TTC549 (cell line): ENCODE measurements around the gene NBL1.

Experiments used
- FAIRE-seq: peaks from 2 replicates; lab custom pipeline; 2012; peaks lifted over from hg19 to GRCh38; lab: Jason Lieb, UNC

Gene NBL1

DNA sequence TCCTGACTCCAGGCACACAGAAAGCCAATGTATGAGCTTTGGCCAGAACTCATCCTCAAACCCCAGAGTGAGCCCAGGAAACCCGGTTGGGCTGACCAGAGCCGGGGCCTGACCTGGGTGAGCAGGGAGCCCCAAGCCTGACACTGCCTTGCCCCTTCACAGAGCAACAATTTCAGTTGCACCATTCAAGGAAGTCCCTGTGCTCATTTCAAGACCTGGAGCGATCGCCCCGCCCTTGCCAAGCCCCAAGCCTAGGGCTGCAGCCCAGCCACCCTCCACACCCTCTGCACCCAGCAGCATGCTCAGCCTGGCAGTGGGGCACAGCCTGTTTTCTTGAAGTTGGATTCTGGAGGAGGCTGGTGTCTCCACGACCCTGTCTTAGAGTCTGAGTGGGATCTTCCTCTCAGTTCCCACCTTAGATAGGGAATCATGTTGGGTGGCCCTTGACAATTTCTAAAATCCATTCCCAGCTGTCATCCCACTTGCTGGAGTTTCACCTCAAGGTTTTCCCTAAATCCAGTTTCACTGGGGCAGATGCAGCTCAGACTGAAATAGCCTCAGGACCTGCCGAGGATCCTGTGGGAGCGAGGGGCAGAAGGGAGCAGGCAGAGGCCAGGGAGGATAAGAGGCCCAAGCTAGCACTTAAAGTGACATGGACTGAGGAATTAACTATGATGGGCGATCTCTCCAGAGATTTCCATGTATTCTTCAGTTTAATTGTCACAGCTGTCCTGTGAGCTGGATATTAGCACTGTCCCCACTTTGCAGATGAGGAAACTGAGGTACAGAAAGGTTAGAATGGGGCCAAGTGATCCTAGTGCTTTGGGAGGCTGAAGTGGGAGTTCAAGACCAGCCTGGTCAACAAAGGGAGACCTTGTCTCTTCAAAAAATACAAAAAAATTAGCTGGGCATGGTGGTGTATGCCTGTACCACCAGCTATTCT lies 2.5 kb downstream of the NBL1 start:
- FAIRE-seq = no peak

DNA sequence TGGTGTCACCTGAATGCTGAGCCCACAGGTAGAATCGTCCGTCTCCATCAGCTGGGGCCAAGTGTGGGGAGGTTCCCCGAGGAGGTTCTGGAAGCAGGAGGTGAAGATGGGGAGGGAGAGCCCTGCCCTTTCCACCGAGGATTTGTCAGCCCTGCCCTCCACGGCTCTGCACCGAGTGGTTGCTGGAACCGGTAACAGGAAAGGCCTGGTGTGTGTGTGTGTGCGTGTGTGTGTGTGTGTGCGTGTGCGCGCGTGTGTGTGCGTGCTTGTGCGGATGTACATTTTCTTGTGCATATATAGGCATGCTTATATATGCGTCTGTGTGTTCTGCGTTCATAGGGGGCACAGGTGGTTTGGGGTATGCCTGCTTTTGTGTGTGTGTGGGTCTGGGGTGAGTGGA lies 3.5 kb downstream of the NBL1 start:
- FAIRE-seq = no peak

DNA sequence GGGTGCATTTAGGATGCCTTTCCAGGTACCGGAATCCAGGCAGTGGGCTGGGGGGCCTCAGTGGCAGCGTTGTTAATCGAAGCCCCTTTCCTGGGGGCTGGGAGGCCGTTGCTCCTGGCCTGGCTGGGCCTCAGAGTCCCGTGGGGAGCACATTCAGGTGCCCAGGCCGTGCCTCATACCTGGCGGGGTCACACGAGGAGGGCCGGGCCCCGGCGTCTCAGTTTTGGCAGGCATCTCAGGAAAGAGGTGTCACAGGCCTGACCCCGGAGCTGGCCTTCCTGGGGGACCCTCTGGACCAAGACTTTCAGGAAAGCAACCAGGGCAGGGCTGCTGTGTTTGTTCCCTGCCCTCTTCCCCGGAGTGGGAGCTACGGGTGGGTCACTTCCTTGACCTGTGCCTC lies 4.1 kb downstream of the NBL1 start:
- FAIRE-seq = no peak

DNA sequence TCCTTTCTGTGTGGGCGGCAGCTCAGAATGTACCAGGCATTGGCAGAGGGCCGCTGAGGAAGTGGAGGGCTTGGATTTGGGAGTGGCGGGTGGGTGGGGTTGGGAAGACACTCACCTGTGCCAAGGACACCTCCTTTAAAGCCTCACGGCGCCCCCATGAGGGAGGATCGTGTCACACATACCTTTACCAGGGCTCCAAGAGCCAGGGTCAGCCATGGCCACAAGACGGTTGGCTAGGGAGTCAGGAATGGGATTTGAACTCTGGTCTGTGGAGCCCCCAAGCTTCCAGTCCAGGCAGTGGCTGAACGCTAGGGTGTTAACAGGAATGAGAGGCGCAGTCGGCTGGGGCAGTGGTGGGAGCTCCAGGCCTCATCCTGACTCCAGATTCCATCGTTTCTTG lies 4.6 kb downstream of the NBL1 start:
- no peak for FAIRE-seq

DNA sequence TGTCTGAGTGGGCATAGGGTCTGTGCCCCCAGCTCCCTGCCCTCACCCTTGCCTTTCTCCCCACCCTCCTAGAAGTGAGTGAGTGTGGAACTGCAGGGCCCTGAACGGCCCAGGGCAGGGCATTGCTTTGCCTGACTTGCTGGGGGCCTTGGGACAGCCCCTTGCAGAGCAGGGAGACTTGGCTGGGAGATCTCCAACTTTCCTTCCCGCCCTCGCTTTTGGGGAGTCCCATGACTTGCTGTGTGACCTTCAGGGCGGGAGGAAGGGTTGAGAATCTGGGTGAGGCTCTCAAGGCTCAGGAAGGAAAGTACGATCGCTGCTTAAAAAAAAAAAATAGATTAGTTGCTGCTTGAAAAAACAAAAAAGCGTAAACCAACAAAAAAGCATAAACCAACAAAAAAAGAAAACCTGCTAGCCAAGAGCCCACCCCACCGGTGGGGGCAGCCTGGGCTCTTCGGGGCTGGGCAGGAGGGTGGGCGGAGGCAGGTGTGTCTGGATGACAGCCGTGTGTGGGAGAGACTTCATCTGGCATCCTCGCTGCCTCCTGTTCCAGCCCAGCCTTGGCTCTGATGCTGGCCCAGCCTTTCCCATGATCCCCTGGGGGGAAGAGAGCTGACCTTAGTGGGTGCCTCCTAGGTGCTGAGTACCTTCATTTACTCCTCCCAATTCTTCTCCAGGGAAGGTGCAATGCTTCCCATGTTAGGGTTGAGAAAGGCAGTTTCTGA lies 6.5 kb downstream of the NBL1 start:
- no peak for FAIRE-seq

DNA sequence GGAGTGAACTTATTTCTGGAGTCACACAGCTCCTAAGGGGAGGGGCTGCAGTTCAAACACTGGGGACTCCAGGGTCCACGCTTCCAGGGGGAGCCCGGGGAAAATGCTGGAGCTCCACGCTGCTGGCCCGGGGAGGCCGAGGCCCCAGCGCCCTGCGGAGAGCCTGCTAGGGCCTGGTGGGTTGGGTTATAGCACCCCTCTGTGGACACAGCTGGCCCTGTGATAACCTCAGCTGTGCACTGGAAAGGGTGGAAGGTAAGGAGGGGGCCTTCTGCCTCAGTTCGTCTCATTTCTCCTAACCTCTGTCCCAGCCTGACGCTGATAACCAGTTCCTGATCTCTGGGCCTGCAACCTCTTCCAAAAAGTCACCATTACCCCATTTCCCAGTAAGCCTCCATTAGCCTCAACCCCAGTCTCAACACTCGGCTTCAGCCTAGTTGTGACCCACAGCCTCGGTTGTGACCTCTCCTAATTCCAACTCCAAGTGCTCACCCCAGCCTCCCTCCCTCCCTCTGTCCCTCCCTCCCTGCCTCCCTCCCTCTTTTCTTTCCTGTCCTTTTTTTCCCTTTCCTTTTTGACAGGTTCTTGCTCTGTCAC lies 7.1 kb downstream of the NBL1 start:
- FAIRE-seq = no peak

DNA sequence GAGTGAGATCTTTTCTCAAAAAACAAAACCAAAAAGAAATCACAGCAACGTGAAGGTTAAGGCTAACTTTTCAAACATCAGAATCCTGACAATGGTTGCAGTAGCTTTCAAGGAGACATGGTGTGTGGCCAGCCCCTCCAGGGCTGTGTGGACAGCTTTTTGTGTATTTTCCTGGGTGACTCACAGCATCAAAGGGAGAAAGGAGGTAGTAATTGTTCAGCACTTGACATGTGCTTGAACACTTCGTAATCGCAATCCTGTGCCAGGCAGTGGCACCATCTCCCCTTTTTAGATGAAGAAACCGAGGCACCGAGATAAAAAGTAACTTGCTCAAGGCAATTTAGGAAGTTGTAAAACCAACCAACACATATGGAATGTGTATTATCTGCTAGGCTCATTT lies 10.3 kb downstream of the NBL1 start:
- FAIRE-seq = no peak

DNA sequence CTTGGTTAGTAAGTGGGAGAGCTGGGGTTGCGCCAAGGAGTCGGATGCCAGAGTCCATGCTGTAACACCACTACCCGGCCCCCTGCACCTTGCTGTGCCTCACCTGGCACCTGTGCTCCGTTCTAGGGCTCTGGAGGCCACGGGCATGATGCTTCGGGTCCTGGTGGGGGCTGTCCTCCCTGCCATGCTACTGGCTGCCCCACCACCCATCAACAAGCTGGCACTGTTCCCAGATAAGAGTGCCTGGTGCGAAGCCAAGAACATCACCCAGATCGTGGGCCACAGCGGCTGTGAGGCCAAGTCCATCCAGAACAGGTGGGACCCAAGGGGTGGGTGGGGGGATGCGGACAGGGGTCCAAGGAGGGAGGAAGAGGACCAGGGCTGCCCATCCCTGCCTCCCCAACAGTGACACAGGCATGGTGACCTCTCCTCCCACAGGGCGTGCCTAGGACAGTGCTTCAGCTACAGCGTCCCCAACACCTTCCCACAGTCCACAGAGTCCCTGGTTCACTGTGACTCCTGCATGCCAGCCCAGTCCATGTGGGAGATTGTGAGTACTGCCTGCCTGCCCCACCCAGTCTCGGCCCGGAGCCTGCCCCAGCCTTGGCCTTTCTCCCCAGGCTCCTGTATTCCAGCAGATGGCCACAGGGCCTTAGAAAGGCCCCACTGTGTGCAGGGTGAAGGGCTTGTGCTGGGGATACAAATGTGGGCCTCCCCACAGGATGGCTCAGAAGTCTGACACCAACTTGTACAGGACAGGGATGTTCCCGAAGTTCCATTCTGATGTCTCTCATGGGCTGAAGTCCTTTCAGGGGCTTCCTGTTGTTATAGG lies 11.0 kb downstream of the NBL1 start:
- no peak for FAIRE-seq

DNA sequence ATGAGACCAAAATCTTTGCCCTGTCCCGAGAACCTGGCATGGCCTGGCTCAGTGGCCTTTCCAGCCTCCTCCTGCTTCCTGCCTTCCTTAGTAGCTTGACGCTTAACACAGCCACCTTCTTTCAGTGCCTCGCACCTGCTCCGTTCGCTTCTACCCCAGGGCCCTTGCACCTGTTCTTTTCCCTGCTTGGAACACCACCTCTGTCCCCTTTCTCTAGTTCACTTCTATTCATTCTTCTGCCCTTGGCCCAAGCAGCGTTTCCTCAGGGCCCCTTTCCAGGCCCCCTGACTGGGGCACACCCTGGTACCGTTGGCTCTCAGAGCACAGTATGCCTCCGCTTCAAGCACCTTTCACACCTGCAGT lies 11.6 kb downstream of the NBL1 start:
- FAIRE-seq = no peak

DNA sequence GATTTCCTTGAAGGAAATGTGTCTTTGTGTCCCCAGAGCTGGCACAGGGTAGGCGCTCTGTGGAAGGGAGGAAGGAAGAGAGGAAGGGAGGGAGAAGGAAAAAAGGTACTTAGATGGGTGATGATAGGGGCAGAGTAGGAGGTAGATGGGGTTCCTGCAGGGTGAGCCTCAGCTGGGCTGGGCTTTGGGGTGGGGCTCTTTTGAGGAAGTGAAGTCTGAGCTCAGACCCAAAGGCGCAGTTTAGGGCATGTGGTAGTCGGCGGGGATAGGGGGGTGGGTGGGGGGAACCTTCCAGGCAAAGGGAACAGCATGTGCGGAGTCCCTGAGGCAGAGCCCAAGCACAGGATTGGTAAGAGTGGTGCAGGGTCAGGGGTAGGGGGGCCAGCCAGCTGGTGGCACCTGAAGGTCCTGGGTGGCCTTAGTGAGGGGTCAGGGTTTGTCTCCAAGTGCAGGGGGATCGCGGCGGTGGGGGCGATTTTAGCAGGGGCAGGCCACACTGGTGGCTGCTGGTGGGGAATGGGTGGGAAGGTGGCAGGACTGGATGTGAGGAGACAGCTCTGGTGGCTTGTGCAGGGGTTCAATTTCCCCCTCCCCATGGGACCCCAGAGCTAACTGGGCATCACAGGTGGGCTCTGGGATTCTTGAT lies 12.1 kb downstream of the NBL1 start:
- no peak for FAIRE-seq

DNA sequence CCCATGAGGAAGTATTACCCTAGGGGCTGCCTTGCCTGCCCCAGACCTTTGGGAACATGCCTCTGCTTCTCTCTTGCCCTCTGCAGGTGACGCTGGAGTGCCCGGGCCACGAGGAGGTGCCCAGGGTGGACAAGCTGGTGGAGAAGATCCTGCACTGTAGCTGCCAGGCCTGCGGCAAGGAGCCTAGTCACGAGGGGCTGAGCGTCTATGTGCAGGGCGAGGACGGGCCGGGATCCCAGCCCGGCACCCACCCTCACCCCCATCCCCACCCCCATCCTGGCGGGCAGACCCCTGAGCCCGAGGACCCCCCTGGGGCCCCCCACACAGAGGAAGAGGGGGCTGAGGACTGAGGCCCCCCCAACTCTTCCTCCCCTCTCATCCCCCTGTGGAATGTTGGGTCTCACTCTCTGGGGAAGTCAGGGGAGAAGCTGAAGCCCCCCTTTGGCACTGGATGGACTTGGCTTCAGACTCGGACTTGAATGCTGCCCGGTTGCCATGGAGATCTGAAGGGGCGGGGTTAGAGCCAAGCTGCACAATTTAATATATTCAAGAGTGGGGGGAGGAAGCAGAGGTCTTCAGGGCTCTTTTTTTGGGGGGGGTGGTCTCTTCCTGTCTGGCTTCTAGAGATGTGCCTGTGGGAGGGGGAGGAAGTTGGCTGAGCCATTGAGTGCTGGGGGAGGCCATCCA lies 12.8 kb downstream of the NBL1 start:
- no peak for FAIRE-seq

DNA sequence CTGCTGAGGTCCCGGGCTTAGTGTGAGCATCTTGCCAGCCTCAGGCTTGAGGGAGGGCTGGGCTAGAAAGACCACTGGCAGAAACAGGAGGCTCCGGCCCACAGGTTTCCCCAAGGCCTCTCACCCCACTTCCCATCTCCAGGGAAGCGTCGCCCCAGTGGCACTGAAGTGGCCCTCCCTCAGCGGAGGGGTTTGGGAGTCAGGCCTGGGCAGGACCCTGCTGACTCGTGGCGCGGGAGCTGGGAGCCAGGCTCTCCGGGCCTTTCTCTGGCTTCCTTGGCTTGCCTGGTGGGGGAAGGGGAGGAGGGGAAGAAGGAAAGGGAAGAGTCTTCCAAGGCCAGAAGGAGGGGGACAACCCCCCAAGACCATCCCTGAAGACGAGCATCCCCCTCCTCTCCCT lies 13.4 kb downstream of the NBL1 start:
- no peak for FAIRE-seq

DNA sequence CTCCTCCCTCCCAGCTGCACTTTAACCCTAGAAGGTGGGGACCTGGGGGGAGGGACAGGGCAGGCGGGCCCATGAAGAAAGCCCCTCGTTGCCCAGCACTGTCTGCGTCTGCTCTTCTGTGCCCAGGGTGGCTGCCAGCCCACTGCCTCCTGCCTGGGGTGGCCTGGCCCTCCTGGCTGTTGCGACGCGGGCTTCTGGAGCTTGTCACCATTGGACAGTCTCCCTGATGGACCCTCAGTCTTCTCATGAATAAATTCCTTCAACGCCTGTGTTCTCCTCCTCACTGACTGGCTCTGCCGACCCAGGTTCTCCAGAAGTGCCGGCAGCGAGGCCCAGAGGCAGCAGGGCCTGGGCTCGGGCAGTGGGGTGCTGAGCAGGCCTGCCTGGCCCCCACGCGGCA lies 14.1 kb downstream of the NBL1 start:
- FAIRE-seq = no peak

DNA sequence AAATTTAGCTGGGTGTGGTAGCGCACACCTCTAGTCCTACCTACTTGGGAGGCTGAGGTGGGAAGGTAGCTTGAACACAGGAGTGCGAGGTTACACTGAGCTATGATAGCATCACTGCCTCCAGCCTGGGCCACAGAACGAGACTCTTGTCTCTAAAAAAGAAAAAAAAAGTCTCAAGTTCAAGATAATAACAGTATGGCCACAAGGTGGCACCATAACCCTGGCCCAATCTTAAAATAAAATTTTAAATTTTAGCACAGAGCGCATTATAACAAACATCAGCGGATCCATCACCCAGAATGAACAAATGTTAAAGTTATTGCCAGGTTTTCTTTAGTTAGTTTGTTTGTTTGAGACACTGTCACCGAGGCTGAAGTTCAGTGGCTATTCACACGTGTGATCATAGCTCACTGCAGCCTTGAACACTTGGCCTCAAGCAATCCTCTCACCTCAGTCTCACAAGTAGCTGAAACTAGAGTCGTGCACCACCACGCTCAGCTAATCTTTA lies 17.7 kb downstream of the NBL1 start:
- peak; percentile 65 for FAIRE-seq

DNA sequence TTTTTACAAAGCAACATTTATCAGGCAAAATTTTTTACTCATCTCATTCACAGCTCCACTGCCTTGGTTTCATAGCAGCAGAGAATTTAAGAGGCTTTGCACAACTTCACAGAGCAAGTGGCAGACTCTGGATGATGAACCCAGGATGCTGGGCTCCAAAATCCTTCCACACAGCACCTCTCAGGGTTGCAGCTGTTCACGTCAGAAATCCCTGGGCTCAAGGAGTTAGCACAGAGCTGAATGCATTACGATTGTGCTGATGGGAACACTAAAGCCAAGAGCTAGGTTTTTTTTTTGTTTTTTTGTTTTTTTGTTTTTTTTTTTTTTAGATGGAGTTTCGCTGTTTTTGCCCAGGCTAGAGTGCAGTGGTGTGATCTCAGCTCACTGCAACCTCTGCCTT lies 18.2 kb downstream of the NBL1 start:
- FAIRE-seq = no peak

DNA sequence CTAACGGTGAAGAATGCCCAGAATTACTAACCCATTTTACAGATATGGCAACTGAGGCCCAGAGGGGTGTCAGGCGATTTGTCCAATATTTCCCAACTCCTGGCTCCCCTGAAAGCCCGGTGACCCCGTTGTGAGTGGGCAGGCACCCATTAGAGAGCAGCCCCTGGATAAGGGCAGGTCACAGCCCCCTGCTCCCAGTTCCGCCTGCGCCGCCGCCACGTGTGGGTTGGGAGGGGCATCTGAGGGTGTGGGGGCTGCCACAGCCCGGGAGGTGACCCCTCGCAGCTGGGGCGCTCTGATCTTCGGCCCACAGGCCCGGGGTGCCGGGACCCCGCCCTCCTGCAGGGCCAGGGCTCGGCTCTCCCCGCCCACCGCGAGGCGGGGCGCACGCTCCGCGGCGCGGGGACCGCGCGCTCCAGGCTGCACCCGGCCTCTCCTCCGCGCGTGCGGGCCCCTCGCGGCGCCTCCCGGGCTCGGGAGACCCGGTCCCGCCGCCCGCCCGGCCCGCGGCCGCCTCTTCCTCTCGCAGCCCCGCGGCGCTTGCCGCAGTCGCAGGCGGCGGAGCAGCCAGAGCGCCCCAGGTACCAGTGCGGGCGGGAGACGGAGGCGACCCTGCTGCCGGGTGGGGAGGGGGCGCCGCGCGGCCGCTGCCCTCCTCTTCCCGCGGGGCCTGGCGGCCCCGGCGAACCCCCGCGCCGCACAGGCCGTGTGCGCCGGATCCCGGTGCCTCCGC lies 20.5 kb downstream of the NBL1 start, which contains the start of gene HTR6:
Gene HTR6, plus strand, starts transcription at position 423 of the 733 bp plus-strand sequence. CDS start 879 bp downstream, outside the sequence.
- no peak for FAIRE-seq

DNA sequence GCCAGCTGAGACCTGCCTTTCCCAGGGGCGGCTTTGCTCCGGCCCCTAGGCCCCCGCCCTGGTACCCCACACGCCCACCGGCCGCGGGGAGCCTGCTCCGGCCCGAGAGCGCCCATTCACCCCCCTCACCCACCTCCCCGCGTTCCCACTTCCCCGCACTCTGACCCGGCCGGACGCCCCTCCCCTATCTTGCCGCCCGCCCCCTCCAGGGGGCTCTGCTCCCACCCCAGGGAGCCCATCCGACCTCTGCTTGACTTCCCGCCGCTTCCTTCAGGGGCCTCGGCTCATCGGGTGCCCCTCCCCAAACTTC lies 21.0 kb downstream of the NBL1 start:
- no peak for FAIRE-seq

DNA sequence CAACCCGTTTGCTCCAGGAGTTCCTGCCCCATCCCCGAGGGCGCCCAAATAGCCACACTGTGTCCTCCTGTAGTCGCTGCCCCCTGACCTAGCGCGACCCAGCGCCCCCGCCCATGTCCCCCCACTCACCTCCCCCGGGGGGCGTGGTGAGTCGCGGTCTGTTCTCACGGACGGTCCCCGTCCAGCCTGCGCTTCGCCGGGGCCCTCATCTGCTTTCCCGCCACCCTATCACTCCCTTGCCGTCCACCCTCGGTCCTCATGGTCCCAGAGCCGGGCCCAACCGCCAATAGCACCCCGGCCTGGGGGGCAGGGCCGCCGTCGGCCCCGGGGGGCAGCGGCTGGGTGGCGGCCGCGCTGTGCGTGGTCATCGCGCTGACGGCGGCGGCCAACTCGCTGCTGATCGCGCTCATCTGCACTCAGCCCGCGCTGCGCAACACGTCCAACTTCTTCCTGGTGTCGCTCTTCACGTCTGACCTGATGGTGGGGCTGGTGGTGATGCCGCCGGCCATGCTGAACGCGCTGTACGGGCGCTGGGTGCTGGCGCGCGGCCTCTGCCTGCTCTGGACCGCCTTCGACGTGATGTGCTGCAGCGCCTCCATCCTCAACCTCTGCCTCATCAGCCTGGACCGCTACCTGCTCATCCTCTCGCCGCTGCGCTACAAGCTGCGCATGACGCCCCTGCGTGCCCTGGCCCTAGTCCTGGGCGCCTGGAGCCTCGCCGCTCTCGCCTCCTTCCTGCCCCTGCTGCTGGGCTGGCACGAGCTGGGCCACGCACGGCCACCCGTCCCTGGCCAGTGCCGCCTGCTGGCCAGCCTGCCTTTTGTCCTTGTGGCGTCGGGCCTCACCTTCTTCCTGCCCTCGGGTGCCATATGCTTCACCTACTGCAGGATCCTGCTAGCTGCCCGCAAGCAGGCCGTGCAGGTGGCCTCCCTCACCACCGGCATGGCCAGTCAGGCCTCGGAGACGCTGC lies 21.7 kb downstream of the NBL1 start:
- FAIRE-seq = no peak

DNA sequence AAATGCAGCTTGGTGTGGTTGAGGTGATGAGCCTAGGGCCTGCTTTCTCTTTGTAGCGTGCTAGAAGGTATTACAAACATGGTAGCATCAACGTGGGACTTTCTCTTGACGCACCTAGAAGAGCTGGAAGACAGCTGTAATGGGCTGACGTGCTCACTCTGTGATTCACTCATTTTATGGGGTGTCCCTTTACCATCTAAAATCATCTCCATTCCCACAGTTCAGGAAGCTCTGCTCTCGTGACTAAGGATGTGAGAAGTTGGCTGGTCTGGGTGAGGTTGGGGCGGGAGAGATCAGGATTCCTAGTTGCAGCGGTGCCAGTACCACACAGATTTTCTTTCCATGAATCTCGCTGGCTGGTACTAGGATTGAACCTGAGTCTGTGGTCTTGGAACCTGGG lies 24.8 kb downstream of the NBL1 start:
- no peak for FAIRE-seq
